ENCODE measurements around the gene TSPAN3.

TSPAN3 gene

GRCh38 chr15:77083381-77084160 lies 12.7 kb upstream of the TSPAN3 start:
- DNase-seq = peak; percentile 53

- DNase-seq = no peak
Measured at GRCh38 chr15:77081971-77082370, 11.1 kb upstream of the TSPAN3 start.

- DNase-seq = no peak
Measured at GRCh38 chr15:77076323-77076915, 5.5 kb upstream of the TSPAN3 start.

- no peak for DNase-seq
Measured at GRCh38 chr15:77075528-77075927, 4.6 kb upstream of the TSPAN3 start.

- DNase-seq = no peak
Measured at GRCh38 chr15:77074350-77074749, 3.4 kb upstream of the TSPAN3 start.

- no peak for DNase-seq
Measured at GRCh38 chr15:77071305-77072223, 655 bp upstream of the TSPAN3 start.

GRCh38 chr15:77070180-77070494 lies 772 bp downstream of the TSPAN3 start:
- DNase-seq = no peak

GRCh38 chr15:77069521-77070121 lies 1.3 kb downstream of the TSPAN3 start:
- no peak for DNase-seq

- no peak for DNase-seq
Measured at GRCh38 chr15:77068633-77069032, 2.3 kb downstream of the TSPAN3 start.

GRCh38 chr15:77067691-77068367 lies 3.1 kb downstream of the TSPAN3 start:
- no peak for DNase-seq

- no peak for DNase-seq
Measured at GRCh38 chr15:77066971-77067690, 3.8 kb downstream of the TSPAN3 start.

GRCh38 chr15:77064539-77065308 lies 6.2 kb downstream of the TSPAN3 start:
- DNase-seq = no peak

GRCh38 chr15:77064063-77064462 lies 6.8 kb downstream of the TSPAN3 start:
- DNase-seq = no peak

GRCh38 chr15:77063249-77063648 lies 7.7 kb downstream of the TSPAN3 start:
- no peak for DNase-seq

GRCh38 chr15:77060546-77060945 lies 10.4 kb downstream of the TSPAN3 start:
- DNase-seq = no peak

GRCh38 chr15:77059786-77060361 lies 11.0 kb downstream of the TSPAN3 start:
- no peak for DNase-seq

GRCh38 chr15:77058468-77058867 lies 12.4 kb downstream of the TSPAN3 start:
- no peak for DNase-seq

- DNase-seq = no peak
Measured at GRCh38 chr15:77057685-77058084, 13.2 kb downstream of the TSPAN3 start.

- no peak for DNase-seq
Measured at GRCh38 chr15:77057072-77057471, 13.8 kb downstream of the TSPAN3 start.

GRCh38 chr15:77053709-77054108 lies 17.2 kb downstream of the TSPAN3 start:
- DNase-seq = no peak

- no peak for DNase-seq
Measured at GRCh38 chr15:77052556-77052955, 18.4 kb downstream of the TSPAN3 start.

All from activated CD8-positive, alpha-beta memory T cell treated with anti-CD3 and anti-CD28 coated beads, Interleukin-2, amount 50 U/mL, for 4 hours (primary cell).